MM.1S (cell line): ENCODE measurements around the gene ZMIZ1.

Source experiments
- EZH2 ChIP-seq: fragments of 300-600 bp; sonication (generic); optimal IDR thresholded peaks from 2 replicates; pipeline ENCODE3; 2017; ENCODE audit warnings: low read depth, mild to moderate bottlenecking, antibody characterized with exemption, low read length, mixed read lengths
- EZH2phosphoT487 ChIP-seq: fragments of 300-600 bp; sonication (generic); IDR thresholded peaks from 2 replicates; pipeline ENCODE4 v1.6.1; 2018; ENCODE audit warnings: antibody characterized with exemption, low read length
- TF ChIP-seq, protein P1 (sequence below): fragments of 300-600 bp; sonication (generic); IDR thresholded peaks from 2 replicates; pipeline ENCODE4 v1.5.1; 2016; ENCODE audit warnings: antibody characterized with exemption, low read length, mixed read lengths

DNA sequence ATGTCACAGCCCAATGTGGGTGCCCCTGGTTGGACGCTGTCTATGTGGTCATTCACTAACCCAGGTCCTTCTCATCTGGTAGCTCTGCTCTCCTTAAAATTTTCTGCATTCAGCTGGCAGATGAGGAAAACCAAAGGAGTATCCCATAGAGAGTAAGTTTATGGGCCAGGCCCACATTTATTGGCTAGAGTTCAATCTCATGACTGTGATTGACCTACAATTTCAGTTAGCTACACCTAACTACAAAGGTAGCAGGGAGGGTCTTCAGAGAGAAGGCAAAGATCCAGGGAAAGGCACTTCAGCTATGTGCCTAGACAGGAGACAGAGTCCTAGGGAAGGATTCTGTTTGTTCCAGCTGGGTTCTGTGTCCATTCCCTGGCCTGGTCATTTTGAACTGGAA lies 254.8 kb downstream of the ZMIZ1 start:
- TF ChIP-seq, protein P1, sequence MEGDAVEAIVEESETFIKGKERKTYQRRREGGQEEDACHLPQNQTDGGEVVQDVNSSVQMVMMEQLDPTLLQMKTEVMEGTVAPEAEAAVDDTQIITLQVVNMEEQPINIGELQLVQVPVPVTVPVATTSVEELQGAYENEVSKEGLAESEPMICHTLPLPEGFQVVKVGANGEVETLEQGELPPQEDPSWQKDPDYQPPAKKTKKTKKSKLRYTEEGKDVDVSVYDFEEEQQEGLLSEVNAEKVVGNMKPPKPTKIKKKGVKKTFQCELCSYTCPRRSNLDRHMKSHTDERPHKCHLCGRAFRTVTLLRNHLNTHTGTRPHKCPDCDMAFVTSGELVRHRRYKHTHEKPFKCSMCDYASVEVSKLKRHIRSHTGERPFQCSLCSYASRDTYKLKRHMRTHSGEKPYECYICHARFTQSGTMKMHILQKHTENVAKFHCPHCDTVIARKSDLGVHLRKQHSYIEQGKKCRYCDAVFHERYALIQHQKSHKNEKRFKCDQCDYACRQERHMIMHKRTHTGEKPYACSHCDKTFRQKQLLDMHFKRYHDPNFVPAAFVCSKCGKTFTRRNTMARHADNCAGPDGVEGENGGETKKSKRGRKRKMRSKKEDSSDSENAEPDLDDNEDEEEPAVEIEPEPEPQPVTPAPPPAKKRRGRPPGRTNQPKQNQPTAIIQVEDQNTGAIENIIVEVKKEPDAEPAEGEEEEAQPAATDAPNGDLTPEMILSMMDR, result no peak
- TF ChIP-seq EZH2phosphoT487 (no peak), EZH2 (no peak)
